ENCODE data around the gene ZNF575.

Gene ZNF575

DNA sequence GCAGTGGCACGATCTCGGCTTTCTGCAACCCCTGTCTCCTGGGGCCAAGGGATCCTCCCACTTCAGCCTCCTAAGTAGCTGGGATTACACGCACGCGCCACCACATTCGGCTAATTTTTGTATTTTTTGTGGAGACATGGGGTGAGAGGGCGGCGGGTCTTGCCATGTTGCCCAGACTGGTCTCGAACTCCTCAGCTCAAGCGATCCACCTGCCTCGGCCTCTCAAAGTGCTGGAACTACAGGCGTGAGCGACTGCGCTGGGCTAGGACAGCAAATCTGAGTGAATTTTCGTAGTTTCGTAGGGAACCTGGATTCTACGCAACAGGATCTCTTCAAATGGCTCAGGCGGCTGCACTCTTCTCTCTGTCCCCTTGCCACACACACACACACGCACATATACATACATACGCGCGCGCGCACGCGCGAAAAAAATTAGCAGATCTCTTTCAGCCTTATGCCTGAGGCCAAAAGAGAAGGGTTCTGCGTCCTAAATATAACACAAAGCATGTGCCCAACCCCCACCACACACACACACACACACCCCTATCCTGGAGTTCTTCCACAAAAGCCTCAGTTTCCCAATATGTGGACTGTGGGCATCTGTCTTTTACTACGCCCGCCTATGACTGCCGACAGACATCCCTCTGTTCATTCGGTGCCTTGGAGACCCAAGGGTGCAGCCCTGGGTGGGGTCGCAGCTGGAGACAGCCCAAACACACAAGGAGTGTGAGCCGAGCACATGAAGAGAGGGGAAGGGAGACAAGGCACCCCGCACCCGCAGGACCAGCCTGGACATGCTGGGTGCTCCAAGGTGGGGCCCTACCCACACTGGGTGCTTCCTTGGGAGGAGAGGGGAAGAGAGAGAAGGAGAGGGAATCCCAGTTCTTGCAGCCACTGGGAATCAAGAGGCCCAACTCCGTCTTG, 43.2 kb downstream of the ZNF575 start:
- no peak for DNase-seq

DNA sequence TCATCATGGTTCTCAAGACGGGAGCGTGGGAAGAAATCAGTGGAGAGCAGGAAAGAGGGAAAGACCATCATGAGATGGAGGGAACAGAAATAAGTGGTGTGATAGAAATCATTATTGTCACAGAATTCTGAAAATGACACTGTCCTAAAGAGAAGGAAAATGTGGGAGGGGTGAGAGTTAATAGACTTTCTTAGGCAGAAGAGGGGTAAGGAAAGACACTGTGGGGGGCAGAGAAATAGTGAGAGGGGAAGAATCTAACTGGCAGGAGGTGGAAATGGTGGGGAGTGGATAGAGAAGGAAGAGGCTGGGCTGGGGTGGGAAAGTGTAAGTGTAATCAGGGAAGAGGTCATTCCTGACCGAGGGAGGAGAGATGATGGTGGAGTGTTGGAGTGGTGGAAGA, 45.8 kb downstream of the ZNF575 start:
- DNase-seq = no peak

DNA sequence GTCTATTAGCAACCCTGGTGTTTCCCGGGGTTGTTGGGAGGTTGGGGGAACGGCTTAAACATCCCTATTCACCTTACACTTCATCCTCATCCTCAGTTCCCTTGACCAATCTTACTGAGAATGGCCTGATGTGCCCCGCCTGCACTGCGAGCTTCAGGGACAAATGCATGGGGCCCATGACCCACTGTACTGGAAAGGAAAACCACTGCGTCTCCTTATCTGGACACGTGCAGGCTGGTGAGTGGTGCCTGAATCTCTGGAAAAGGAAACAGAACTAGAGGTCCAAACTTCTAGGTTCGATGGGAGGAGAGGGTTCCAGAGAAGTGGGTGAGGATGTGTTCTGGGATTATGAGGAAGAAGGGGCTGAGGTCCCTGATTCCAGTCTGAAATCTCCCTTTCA, 48.5 kb downstream of the ZNF575 start:
- no peak for DNase-seq

DNA sequence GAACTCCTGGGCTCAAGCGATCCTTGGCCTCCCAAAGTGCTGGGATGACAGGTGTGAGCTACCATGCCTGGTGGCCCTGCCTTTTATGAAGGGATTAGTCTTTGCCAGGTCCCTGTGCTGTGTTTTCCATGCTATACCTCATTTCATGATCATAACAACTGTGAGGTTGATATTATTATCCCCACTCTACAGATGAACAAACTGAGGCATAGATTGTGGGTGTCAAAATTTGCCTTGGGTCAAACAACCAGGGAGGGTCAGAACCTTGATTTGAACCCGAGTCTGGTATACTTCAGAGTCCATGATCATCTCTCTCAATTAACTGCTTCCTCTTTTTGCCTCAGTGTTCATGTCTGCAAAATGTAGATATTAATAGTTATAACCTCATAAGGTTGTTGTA, 49.5 kb downstream of the ZNF575 start:
- DNase-seq = no peak

DNA sequence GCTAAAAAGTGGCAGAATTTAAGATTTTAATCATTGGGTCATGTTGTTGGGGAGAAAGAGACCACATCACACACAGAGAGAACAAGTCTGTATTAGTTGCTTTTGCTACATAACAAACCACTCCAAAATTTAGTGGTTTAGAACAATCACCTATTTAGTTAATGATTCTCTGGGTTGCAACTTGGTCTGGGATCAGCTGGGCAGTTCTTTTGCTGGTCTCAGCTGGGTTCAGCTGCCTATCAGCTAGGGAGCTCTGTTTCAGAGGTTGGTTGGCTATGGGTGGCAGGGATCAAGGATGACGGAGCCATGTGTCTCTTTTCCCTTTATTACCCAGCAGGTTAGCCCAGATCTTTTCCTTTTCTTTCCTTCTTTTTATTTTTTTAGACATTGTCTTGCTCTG, 51.5 kb downstream of the ZNF575 start:
- DNase-seq = no peak
